ENCODE measurements around the gene PHF13. TPM values are rescaled to one million over a fixed set of nuclear protein-coding genes. Genes with fewer than 3 reads are reported as not detected.
"Not testable (repeated sequence)": the region's sequence is repeated elsewhere in the genome, so short reads cannot be mapped to it uniquely, and the experiment has no call there.

The PHF13 gene
- polyA plus RNA-seq, 3 donors from 2014 or later: 1.2 to 5.7 (median 2.9) TPM

GRCh38 chr1:6632588-6633514 is 19.3 kb downstream of the PHF13 start:
- H3K9me3 Mint-ChIP-seq: no peaks in the 10 kb centered on the region
- peaks cover 3 to 4% (median 3%) of the 10 kb centered on the region in 3 donors for H3K36me3 Mint-ChIP-seq
- H3K4me1 Mint-ChIP-seq: peaks cover 2 to 5% of the 10 kb centered on the region in 2 donors
- no peak overlapping the region for H3K4me3 Mint-ChIP-seq
- no peak for DNase-seq
- H3K27me3 Mint-ChIP-seq (ENCODE audit: low read depth in 3 of 3): peaks cover 0 to 2% (median 0%) of the 10 kb centered on the region in 3 donors
- H3K27ac Mint-ChIP-seq: no peak overlapping the region

GRCh38 chr1:6634371-6635052 is 21.0 kb downstream of the PHF13 start:
- peaks cover 1 to 6% (median 3%) of the 10 kb centered on the region in 3 donors for H3K36me3 Mint-ChIP-seq

GRCh38 chr1:6635161-6635909 is 21.8 kb downstream of the PHF13 start:
- H3K4me3 Mint-ChIP-seq: no peak overlapping the region
- no peak for DNase-seq
- H3K9me3 Mint-ChIP-seq: no peaks in the 10 kb centered on the region
- no peaks in the 10 kb centered on the region for H3K27me3 Mint-ChIP-seq (ENCODE audit: low read depth in 3 of 3)
- no peaks in the 10 kb centered on the region for H3K4me1 Mint-ChIP-seq
- H3K36me3 Mint-ChIP-seq: peaks cover 0 to 7% (median 6%) of the 10 kb centered on the region in 3 donors
- H3K27ac Mint-ChIP-seq: no peak overlapping the region

More at GRCh38 chr1:6634371-6635052, 21.0 kb downstream of the PHF13 start:
- Mint-ChIP-seq H3K27me3 (ENCODE audit: low read depth in 3 of 3) (no peaks in the 10 kb centered on the region), H3K9me3 (no peaks in the 10 kb centered on the region), H3K4me1 (peaks cover 0 to 1% of the 10 kb centered on the region in 2 donors), H3K4me3 (no peak overlapping the region), H3K27ac (no peak overlapping the region)
- DNase-seq: peak; percentile 16 to 30 (median 22)

DNA sequence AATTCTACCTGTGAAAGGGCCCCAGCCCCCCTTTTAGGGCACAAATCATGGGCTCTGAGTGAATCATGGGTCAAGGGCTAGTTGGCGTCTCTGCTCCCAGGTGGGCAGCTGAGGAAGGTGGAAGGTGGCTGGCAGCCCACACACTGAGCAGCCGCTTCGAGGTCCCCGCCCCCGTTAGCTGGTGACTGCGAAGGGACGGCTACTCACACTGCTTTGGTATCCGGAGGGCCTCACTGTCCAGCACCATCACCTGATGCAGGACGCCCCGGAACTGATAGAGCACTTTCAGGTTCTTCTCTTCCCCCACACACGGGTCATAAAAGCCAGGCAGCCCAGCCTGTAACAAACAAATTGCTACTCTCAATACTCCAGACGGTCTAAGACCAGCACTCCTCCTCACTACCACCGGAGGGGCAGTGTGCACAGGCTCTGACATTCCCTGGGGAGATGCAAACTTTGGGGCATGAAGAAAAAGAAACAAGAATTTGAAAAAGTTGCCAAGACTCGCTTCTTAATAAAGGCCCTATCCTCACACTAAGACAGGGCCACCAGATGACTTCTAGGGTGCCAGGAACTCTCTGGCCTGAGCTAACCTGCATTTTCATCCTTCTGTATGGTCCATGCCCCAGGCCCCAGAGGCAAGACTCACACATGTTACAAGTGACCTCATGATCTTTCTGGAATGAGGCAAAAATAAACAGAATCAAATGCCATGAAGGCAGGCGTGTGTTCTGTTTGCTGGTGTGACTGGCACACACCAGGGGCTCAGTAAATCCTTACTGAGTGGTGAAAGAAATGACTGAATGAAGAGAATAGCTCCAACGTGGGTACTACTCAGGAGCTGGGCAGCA is 22.6 kb downstream of the PHF13 start:
- Mint-ChIP-seq H3K27me3 (ENCODE audit: low read depth in 3 of 3) (peaks cover 0 to 2% (median 0%) of the 10 kb centered on the region in 3 donors), H3K36me3 (peaks cover 0 to 7% (median 6%) of the 10 kb centered on the region in 3 donors), H3K4me1 (no peaks in the 10 kb centered on the region), H3K4me3 (no peak overlapping the region), H3K27ac (peak overlapping the region in 1 of 6 donors; percentile 39), H3K9me3 (no peaks in the 10 kb centered on the region)
- no peak for DNase-seq

- DNase-seq; H3K4me3 Mint-ChIP-seq; H3K27ac Mint-ChIP-seq; H3K4me1 Mint-ChIP-seq; H3K9me3 Mint-ChIP-seq; H3K27me3 Mint-ChIP-seq (ENCODE audit: low read depth in 3 of 3): not testable (repeated sequence)
- peaks cover 0 to 11% (median 7%) of the 10 kb centered on the region in 3 donors for H3K36me3 Mint-ChIP-seq
Measured at GRCh38 chr1:6636778-6637177, 23.2 kb downstream of the PHF13 start.

- Mint-ChIP-seq H3K4me1 (no peaks in the 10 kb centered on the region), H3K27me3 (ENCODE audit: low read depth in 3 of 3) (peaks cover 0 to 2% (median 0%) of the 10 kb centered on the region in 3 donors), H3K9me3 (no peaks in the 10 kb centered on the region), H3K36me3 (peaks cover 5 to 21% (median 14%) of the 10 kb centered on the region in 3 donors), H3K27ac (no peak overlapping the region), H3K4me3 (no peak overlapping the region)
- no peak for DNase-seq
Measured at GRCh38 chr1:6637770-6638169, 24.2 kb downstream of the PHF13 start.

DNA sequence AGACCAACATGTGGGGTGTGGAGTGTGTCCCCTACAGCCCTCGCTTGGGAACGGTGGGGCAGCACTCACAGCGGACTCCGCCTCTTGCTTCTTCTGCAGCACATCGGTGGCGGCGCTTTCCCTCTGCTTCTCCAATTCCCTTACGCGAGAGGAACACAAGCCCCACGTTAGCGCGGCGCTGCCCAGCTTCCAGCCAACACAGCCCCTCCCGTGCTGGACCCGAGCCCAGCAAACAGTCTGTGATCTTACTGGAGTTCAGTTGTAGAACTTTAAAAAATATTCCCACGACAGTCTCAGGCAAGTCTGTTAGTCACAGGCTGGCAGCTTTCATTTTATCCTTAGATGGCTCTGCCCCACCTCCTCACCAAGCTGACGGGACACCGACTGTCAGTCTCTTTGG is 24.7 kb downstream of the PHF13 start:
- Mint-ChIP-seq H3K36me3 (peaks cover 7 to 24% (median 17%) of the 10 kb centered on the region in 3 donors), H3K27ac (no peak overlapping the region), H3K27me3 (ENCODE audit: low read depth in 3 of 3) (peaks cover 0 to 2% (median 0%) of the 10 kb centered on the region in 3 donors), H3K4me1 (no peaks in the 10 kb centered on the region), H3K4me3 (no peak overlapping the region), H3K9me3 (no peaks in the 10 kb centered on the region)
- no peak for DNase-seq

DNA sequence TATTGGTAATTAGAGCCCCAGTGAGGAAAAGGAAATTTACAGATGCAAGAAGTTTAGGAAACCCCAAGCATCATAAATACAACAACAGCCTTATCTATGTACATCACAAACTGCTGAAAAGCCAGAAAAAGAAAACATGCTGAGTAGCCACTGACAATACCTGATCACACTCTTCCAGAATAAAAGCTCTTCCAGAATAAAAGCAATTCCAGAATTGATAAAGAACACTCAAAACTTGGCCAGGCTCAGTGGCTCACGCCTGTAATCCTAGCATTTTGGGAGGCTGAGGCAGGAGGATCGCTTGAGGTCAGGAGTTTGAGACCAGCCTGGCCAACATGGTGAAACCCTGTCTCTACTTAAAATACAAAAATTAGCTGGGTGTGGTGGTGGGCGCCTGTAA is 27.3 kb downstream of the PHF13 start:
- H3K27ac Mint-ChIP-seq; DNase-seq; H3K4me3 Mint-ChIP-seq; H3K27me3 Mint-ChIP-seq (ENCODE audit: low read depth in 3 of 3); H3K9me3 Mint-ChIP-seq; H3K4me1 Mint-ChIP-seq: not testable (repeated sequence)
- peaks cover 7 to 24% (median 20%) of the 10 kb centered on the region in 3 donors for H3K36me3 Mint-ChIP-seq

GRCh38 chr1:6645018-6645417 is 31.5 kb downstream of the PHF13 start:
- Mint-ChIP-seq H3K27me3 (ENCODE audit: low read depth in 3 of 3) (peaks cover 0 to 2% (median 0%) of the 10 kb centered on the region in 3 donors), H3K4me1 (peaks cover 0 to 2% of the 10 kb centered on the region in 2 donors), H3K9me3 (no peaks in the 10 kb centered on the region), H3K27ac (no peak overlapping the region), H3K36me3 (peaks cover 7 to 19% (median 16%) of the 10 kb centered on the region in 3 donors), H3K4me3 (no peak overlapping the region)
- no peak for DNase-seq

DNA sequence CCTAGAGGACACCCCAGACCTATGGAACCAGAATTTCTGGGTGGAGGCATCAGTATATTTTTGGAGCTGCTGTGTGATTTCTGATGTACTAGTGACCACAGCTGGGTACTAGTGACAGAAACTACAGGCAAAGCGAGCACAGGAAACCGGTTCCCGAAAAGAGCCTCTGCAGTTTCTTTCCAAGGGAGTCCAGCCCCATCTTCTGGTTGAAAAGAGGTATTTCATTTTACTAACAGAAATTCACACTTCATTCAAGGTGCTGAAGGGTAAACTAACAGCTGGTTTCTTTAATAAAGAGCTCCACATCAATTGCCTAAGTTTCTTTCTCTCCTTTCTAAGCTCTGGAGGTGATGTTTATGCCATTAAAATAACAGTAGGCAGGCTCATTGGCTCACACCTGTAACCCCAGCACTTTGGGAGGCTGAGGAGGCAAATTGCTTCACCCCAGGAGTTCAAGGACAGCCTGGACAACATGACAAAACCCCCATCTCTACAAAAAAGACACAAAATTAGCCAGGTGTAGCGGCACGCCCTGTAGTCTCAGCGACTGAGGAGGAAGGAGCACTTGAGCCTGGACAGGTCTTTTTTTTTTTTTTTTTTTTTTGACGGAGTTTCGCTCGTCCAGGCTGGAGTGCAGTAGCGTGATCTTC is 33.1 kb downstream of the PHF13 start:
- Mint-ChIP-seq H3K9me3 (no peaks in the 10 kb centered on the region), H3K36me3 (peaks cover 10 to 21% (median 16%) of the 10 kb centered on the region in 3 donors)
- peak; percentile 34 to 46 (median 40) for DNase-seq

GRCh38 chr1:6648556-6648955 is 35.0 kb downstream of the PHF13 start:
- H3K36me3 Mint-ChIP-seq: peaks cover 3 to 10% (median 10%) of the 10 kb centered on the region in 3 donors
- DNase-seq: no peak
- peaks cover 0 to 2% of the 10 kb centered on the region in 2 donors for H3K4me1 Mint-ChIP-seq
- no peak overlapping the region for H3K27ac Mint-ChIP-seq
- no peaks in the 10 kb centered on the region for H3K9me3 Mint-ChIP-seq
- no peak overlapping the region for H3K4me3 Mint-ChIP-seq
- no peaks in the 10 kb centered on the region for H3K27me3 Mint-ChIP-seq (ENCODE audit: low read depth in 3 of 3)

More for the DNA sequence above, 33.1 kb downstream of the PHF13 start:
- Mint-ChIP-seq H3K4me3 (no peak overlapping the region), H3K27ac (no peak overlapping the region), H3K27me3 (ENCODE audit: low read depth in 3 of 3) (no peaks in the 10 kb centered on the region), H3K4me1 (peaks cover 0 to 2% of the 10 kb centered on the region in 2 donors)

DNA sequence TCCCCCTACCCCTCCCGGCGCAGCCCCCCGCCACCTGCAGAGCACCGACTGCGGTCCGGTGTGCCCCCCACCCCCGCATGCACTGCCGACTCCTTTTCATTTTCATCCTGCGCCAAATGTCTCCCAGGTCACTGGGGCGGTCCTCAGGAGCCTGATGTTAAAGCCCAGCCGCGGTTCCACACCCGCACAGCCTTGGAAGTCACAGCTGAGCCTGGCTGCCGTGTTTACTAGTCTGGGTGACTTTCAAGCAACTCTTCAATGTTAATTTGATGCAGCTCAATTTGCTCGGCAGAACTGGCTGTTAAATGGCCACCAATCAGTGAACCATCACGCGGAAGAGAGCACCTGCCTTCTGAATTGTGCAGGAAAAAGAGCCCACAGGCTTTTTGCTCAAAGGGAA is 38.4 kb downstream of the PHF13 start:
- no peak for DNase-seq
- no peaks in the 10 kb centered on the region for H3K4me1 Mint-ChIP-seq
- no peaks in the 10 kb centered on the region for H3K27me3 Mint-ChIP-seq (ENCODE audit: low read depth in 3 of 3)
- no peaks in the 10 kb centered on the region for H3K9me3 Mint-ChIP-seq
- no peak overlapping the region for H3K4me3 Mint-ChIP-seq
- H3K36me3 Mint-ChIP-seq: peaks cover 3 to 16% (median 4%) of the 10 kb centered on the region in 3 donors
- H3K27ac Mint-ChIP-seq: no peak overlapping the region
